ENCODE measurements around the gene SMC4.

The SMC4 gene

GRCh38 chr3:160480931-160481330 lies 81.5 kb downstream of the SMC4 start:
- no peak for ATAC-seq (ENCODE audit: insufficient read depth, low read depth)
- no peak for TF ChIP-seq EZH2 (IDR thresholded peaks at IDR 0.05; ENCODE audit: borderline replicate concordance, low read depth, low read length, severe bottlenecking)
- no peak for TF ChIP-seq CTCF (IDR thresholded peaks at IDR 0.05; ENCODE audit: borderline replicate concordance, extremely low read depth, low read length, poor library complexity, severe bottlenecking)

GRCh38 chr3:160481856-160482255 lies 82.4 kb downstream of the SMC4 start:
- H3K27ac ChIP-seq (ENCODE audit: low read length), result no peak overlapping the region
- no peaks in the 10 kb centered on the region for H3K9me3 ChIP-seq (ENCODE audit: insufficient read depth, low read length, severe bottlenecking)
- ATAC-seq (ENCODE audit: insufficient read depth, low read depth), result no peak
- no peak overlapping the region for H3K4me3 ChIP-seq (ENCODE audit: low read depth in 1 of 2, low read length in 2 of 2)
- H3K36me3 ChIP-seq (ENCODE audit: insufficient read depth, low read length), result no peaks in the 10 kb centered on the region
- H3K4me1 ChIP-seq (ENCODE audit: insufficient read depth, low read length), result no peaks in the 10 kb centered on the region
- H2AFZ ChIP-seq (ENCODE audit: low read depth, low read length), result no peak overlapping the region
- H3K9ac ChIP-seq (ENCODE audit: low read depth, low read length), result no peak overlapping the region
- no peaks in the 10 kb centered on the region for H3K27me3 ChIP-seq (ENCODE audit: insufficient read depth, low read length, poor library complexity)
- no peak for DNase-seq
- H3K79me2 ChIP-seq (ENCODE audit: insufficient read depth, low read length), result no peaks in the 10 kb centered on the region
- no peak overlapping the region for H3K4me2 ChIP-seq (ENCODE audit: insufficient read depth, low read length)
- no peaks in the 10 kb centered on the region for H4K20me1 ChIP-seq (ENCODE audit: insufficient read depth, low read length)
- TF ChIP-seq EZH2 (IDR thresholded peaks at IDR 0.05; ENCODE audit: borderline replicate concordance, low read depth, low read length, severe bottlenecking) (no peak), CTCF (IDR thresholded peaks at IDR 0.05; ENCODE audit: borderline replicate concordance, extremely low read depth, low read length, poor library complexity, severe bottlenecking) (no peak)

More at GRCh38 chr3:160480931-160481330, 81.5 kb downstream of the SMC4 start:
- H3K79me2 ChIP-seq (ENCODE audit: insufficient read depth, low read length), result no peaks in the 10 kb centered on the region
- no peak overlapping the region for H2AFZ ChIP-seq (ENCODE audit: low read depth, low read length)
- H3K4me1 ChIP-seq (ENCODE audit: insufficient read depth, low read length), result no peaks in the 10 kb centered on the region
- H3K27ac ChIP-seq (ENCODE audit: low read length), result no peak overlapping the region
- H3K9me3 ChIP-seq (ENCODE audit: insufficient read depth, low read length, severe bottlenecking), result no peaks in the 10 kb centered on the region
- DNase-seq, result no peak
- no peak overlapping the region for H3K9ac ChIP-seq (ENCODE audit: low read depth, low read length)
- no peaks in the 10 kb centered on the region for H3K27me3 ChIP-seq (ENCODE audit: insufficient read depth, low read length, poor library complexity)
- H3K36me3 ChIP-seq (ENCODE audit: insufficient read depth, low read length), result no peaks in the 10 kb centered on the region
- H4K20me1 ChIP-seq (ENCODE audit: insufficient read depth, low read length), result no peaks in the 10 kb centered on the region
- H3K4me2 ChIP-seq (ENCODE audit: insufficient read depth, low read length), result no peak overlapping the region
- H3K4me3 ChIP-seq (ENCODE audit: low read depth in 1 of 2, low read length in 2 of 2), result no peak overlapping the region

GRCh38 chr3:160482796-160483195 lies 83.3 kb downstream of the SMC4 start:
- TF ChIP-seq EZH2 (IDR thresholded peaks at IDR 0.05; ENCODE audit: borderline replicate concordance, low read depth, low read length, severe bottlenecking) (no peak), CTCF (IDR thresholded peaks at IDR 0.05; ENCODE audit: borderline replicate concordance, extremely low read depth, low read length, poor library complexity, severe bottlenecking) (no peak)
- H3K9me3 ChIP-seq (ENCODE audit: insufficient read depth, low read length, severe bottlenecking), result no peaks in the 10 kb centered on the region
- no peaks in the 10 kb centered on the region for H3K36me3 ChIP-seq (ENCODE audit: insufficient read depth, low read length)
- H3K4me2 ChIP-seq (ENCODE audit: insufficient read depth, low read length), result no peak overlapping the region
- no peak overlapping the region for H3K27ac ChIP-seq (ENCODE audit: low read length)
- H3K9ac ChIP-seq (ENCODE audit: low read depth, low read length), result no peak overlapping the region
- H2AFZ ChIP-seq (ENCODE audit: low read depth, low read length), result no peak overlapping the region
- DNase-seq (no peak), ATAC-seq (ENCODE audit: insufficient read depth, low read depth) (no peak)
- no peak overlapping the region for H3K4me3 ChIP-seq (ENCODE audit: low read depth in 1 of 2, low read length in 2 of 2)
- H3K4me1 ChIP-seq (ENCODE audit: insufficient read depth, low read length), result no peaks in the 10 kb centered on the region
- H3K79me2 ChIP-seq (ENCODE audit: insufficient read depth, low read length), result no peaks in the 10 kb centered on the region
- no peaks in the 10 kb centered on the region for H3K27me3 ChIP-seq (ENCODE audit: insufficient read depth, low read length, poor library complexity)
- H4K20me1 ChIP-seq (ENCODE audit: insufficient read depth, low read length), result no peaks in the 10 kb centered on the region

Data from DND-41 (cell line).